Thyroid gland (tissue), 4 donors: ENCODE data around the gene ZFAND3.

Source experiments
- CTCF ChIP-seq, 6 experiments: fragments of 200-600 bp in 3 of 6; fragments of 450-650 bp in 3 of 6; sonication (generic) in 3 of 6; IDR thresholded peaks; one replicate each; pipeline ENCODE4 v1.5.1; 2016 to 2019; ENCODE audit warnings: antibody characterized with exemption in 6 of 6, mild to moderate bottlenecking in 2 of 6, inconsistent platforms in 1 of 6, moderate library complexity in 1 of 6
- POLR2A ChIP-seq, 2 donors: fragments of 450-650 bp; IDR thresholded peaks; one replicate each; pipeline ENCODE4 v1.6.1; 2017; ENCODE audit warnings: antibody characterized with exemption in 2 of 2, mild to moderate bottlenecking in 2 of 2, moderate library complexity in 1 of 2

DNA sequence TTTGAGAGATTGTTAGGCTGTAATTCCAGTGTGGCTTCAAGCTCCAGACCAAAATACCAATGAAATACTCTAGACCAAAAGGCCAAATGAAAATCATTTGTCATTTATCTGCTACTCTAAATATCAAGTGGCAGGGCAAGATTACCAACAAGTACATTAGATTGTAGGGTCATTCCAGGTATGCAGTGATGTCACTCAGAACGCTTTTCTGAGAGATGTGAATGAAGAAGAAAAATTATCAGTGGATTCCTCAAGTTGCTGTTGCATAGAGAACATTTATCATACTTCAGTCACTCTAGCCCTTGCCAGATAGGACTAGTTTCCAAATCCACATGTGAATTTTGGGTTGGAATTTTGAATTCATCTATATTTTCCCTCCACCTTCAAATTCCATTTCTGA is 65.0 kb downstream of the ZFAND3 start:
- no peak for TF ChIP-seq CTCF (IDR thresholded peaks at IDR 0.05)
- no peak for TF ChIP-seq POLR2A (IDR thresholded peaks at IDR 0.05)
